Effector memory CD4-positive, alpha-beta T cell (primary cell): ENCODE measurements around the gene DAP.

Experiments
- DNase-seq, 3 donors: peaks; one replicate each; pipeline ENCODE4 v3.0.0-alpha.2; 2020
- H3K27ac ChIP-seq: 2 replicates; pipeline ENCODE4 v1.7.0; 2013; ENCODE audit warnings: mild to moderate bottlenecking, low read length, moderate library complexity; ENCODE audit not compliant: insufficient read depth, poor library complexity, severe bottlenecking
- H3K27me3 ChIP-seq: replicated peaks from 2 replicates; pipeline ENCODE4 v1.7.0; 2013; ENCODE audit warnings: mild to moderate bottlenecking, low read length; ENCODE audit not compliant: insufficient read depth, control insufficient read depth, poor library complexity, severe bottlenecking
- H3K36me3 ChIP-seq: 2 replicates; pipeline ENCODE4 v1.7.0; 2013; ENCODE audit warnings: mild to moderate bottlenecking, low read length, moderate library complexity; ENCODE audit not compliant: control insufficient read depth, insufficient read depth
- H3K4me1 ChIP-seq: 2 replicates; pipeline ENCODE4 v1.7.0; 2013; ENCODE audit warnings: low read length, mild to moderate bottlenecking; ENCODE audit not compliant: control insufficient read depth, insufficient read depth, poor library complexity, severe bottlenecking
- H3K4me3 ChIP-seq: 2 replicates; pipeline ENCODE4 v1.7.0; 2013; ENCODE audit warnings: low read length, low read depth, mild to moderate bottlenecking; ENCODE audit not compliant: insufficient read depth, poor library complexity, severe bottlenecking
- H3K9me3 ChIP-seq: 2 replicates; pipeline ENCODE4 v1.7.0; 2013; ENCODE audit warnings: mild to moderate bottlenecking, low read length, moderate library complexity; ENCODE audit not compliant: control insufficient read depth

The DAP gene

GRCh38 chr5:10682801-10683525 lies 78.1 kb downstream of the DAP start:
- no peak for DNase-seq
- no peaks in the 10 kb centered on the region for H3K9me3 ChIP-seq
- H3K4me3 ChIP-seq, result no peak overlapping the region
- peaks cover 40% of the 10 kb centered on the region for H3K36me3 ChIP-seq
- H3K4me1 ChIP-seq, result no peaks in the 10 kb centered on the region
- no peak overlapping the region for H3K27ac ChIP-seq
- H3K27me3 ChIP-seq, result no peaks in the 10 kb centered on the region

- Histone ChIP-seq H3K27me3 (no peaks in the 10 kb centered on the region), H3K9me3 (no peaks in the 10 kb centered on the region), H3K4me3 (no peak overlapping the region), H3K36me3 (peaks cover 41% of the 10 kb centered on the region), H3K4me1 (no peaks in the 10 kb centered on the region), H3K27ac (no peak overlapping the region)
- no peak for DNase-seq
These were observed 79.0 kb downstream of the DAP start for GRCh38 chr5:10681731-10682679.

- Histone ChIP-seq H3K36me3 (peaks cover 41% of the 10 kb centered on the region), H3K27me3 (no peaks in the 10 kb centered on the region), H3K27ac (no peak overlapping the region), H3K4me3 (no peak overlapping the region), H3K4me1 (no peaks in the 10 kb centered on the region), H3K9me3 (no peaks in the 10 kb centered on the region)
- no peak for DNase-seq
These were observed 80.1 kb downstream of the DAP start for GRCh38 chr5:10680876-10681481.

- no peaks in the 10 kb centered on the region for H3K9me3 ChIP-seq
- H3K4me3 ChIP-seq, result no peak overlapping the region
- no peak for DNase-seq
- no peaks in the 10 kb centered on the region for H3K27me3 ChIP-seq
- H3K27ac ChIP-seq, result no peak overlapping the region
- no peaks in the 10 kb centered on the region for H3K4me1 ChIP-seq
- peaks cover 41% of the 10 kb centered on the region for H3K36me3 ChIP-seq
These were observed 81.6 kb downstream of the DAP start for GRCh38 chr5:10679336-10679988.

- no peak for DNase-seq
- H3K27me3 ChIP-seq, result no peaks in the 10 kb centered on the region
- no peak overlapping the region for H3K4me3 ChIP-seq
- H3K36me3 ChIP-seq, result peaks cover 36% of the 10 kb centered on the region
- H3K9me3 ChIP-seq, result no peaks in the 10 kb centered on the region
- H3K4me1 ChIP-seq, result no peaks in the 10 kb centered on the region
- no peak overlapping the region for H3K27ac ChIP-seq
These were observed 82.8 kb downstream of the DAP start for GRCh38 chr5:10678244-10678643.

GRCh38 chr5:10677533-10677932 lies 83.5 kb downstream of the DAP start:
- Histone ChIP-seq H3K9me3 (no peaks in the 10 kb centered on the region), H3K27ac (no peak overlapping the region), H3K36me3 (peaks cover 33% of the 10 kb centered on the region), H3K4me3 (no peak overlapping the region), H3K27me3 (no peaks in the 10 kb centered on the region), H3K4me1 (no peaks in the 10 kb centered on the region)
- no peak for DNase-seq

GRCh38 chr5:10676946-10677345 lies 84.1 kb downstream of the DAP start:
- Histone ChIP-seq H3K27ac (no peak overlapping the region), H3K4me3 (no peak overlapping the region), H3K4me1 (no peaks in the 10 kb centered on the region), H3K36me3 (peaks cover 27% of the 10 kb centered on the region), H3K9me3 (no peaks in the 10 kb centered on the region), H3K27me3 (no peaks in the 10 kb centered on the region)
- DNase-seq, result no peak

GRCh38 chr5:10676224-10676623 lies 84.8 kb downstream of the DAP start:
- no peak for DNase-seq
- H3K36me3 ChIP-seq, result peaks cover 22% of the 10 kb centered on the region
- no peak overlapping the region for H3K27ac ChIP-seq
- no peak overlapping the region for H3K4me3 ChIP-seq
- no peaks in the 10 kb centered on the region for H3K4me1 ChIP-seq
- no peaks in the 10 kb centered on the region for H3K27me3 ChIP-seq
- no peaks in the 10 kb centered on the region for H3K9me3 ChIP-seq

- H3K4me3 ChIP-seq, result no peak overlapping the region
- H3K9me3 ChIP-seq, result no peaks in the 10 kb centered on the region
- H3K4me1 ChIP-seq, result no peaks in the 10 kb centered on the region
- no peak overlapping the region for H3K27ac ChIP-seq
- no peak for DNase-seq
- H3K27me3 ChIP-seq, result no peaks in the 10 kb centered on the region
- peaks cover 17% of the 10 kb centered on the region for H3K36me3 ChIP-seq
These were observed 85.8 kb downstream of the DAP start for GRCh38 chr5:10675177-10675700.
